H1 (cell line): Measurements from ENCODE around the gene OR6N1. TPM values are rescaled to one million over a fixed set of nuclear protein-coding genes. Genes with fewer than 3 reads are reported as not detected.

ENCODE experiments used
- CTCF ChIA-PET: fragments of 300-600 bp; sonication (Branson Sonifier 250); formaldehyde crosslinking; loops from one replicate; lab custom pipeline; 2021; ENCODE audit not compliant: partially characterized antibody; lab: Charles Lee
- POLR2A ChIA-PET: fragments of 300-600 bp; sonication (Branson Sonifier 250); formaldehyde crosslinking; loops from one replicate; lab custom pipeline; 2021; ENCODE audit warnings: inconsistent platforms; ENCODE audit not compliant: partially characterized antibody; lab: Charles Lee
- DNase-seq, 2 experiments: peaks; one replicate each; pipeline versions ENCODE4 v3.0.0 to v3.0.0-alpha.2; 2010 to 2022; ENCODE audit warnings: low spot score in 2 of 2, low read depth in 1 of 2, mixed read lengths in 1 of 2
- FAIRE-seq: peaks from 2 replicates; lab custom pipeline; 2011; peaks lifted over from hg19 to GRCh38; lab: Jason Lieb, UNC
- H2AFZ ChIP-seq: 2 replicates; pipeline ENCODE4 v1.8.1; 2012; ENCODE audit warnings: low read length, inconsistent platforms
- H2AK5ac ChIP-seq: 2 replicates; pipeline ENCODE4 v1.6.1; 2013; ENCODE audit warnings: low read depth, low read length
- H2BK120ac ChIP-seq: replicated peaks from 2 replicates; pipeline ENCODE3; 2013; ENCODE audit warnings: low read depth, low read length, inconsistent platforms
- H2BK12ac ChIP-seq: 2 replicates; pipeline ENCODE4 v1.6.1; 2013; ENCODE audit warnings: low read depth, low read length
- H2BK15ac ChIP-seq: 2 replicates; pipeline ENCODE4 v1.6.1; 2013; ENCODE audit warnings: low read length
- H2BK20ac ChIP-seq: 2 replicates; pipeline ENCODE4 v1.6.1; 2013; ENCODE audit warnings: low read length
- H2BK5ac ChIP-seq: 2 replicates; pipeline ENCODE4 v1.6.1; 2013; ENCODE audit warnings: low read depth, low read length
- H3K14ac ChIP-seq: 2 replicates; pipeline ENCODE4 v1.6.1; 2013; ENCODE audit warnings: inconsistent platforms; ENCODE audit not compliant: insufficient read length
- H3K18ac ChIP-seq: 2 replicates; pipeline ENCODE4 v1.6.1; 2013; ENCODE audit warnings: low read length; ENCODE audit errors: extremely low read depth
- H3K23ac ChIP-seq: 2 replicates; pipeline ENCODE4 v1.6.1; 2013; ENCODE audit warnings: inconsistent platforms; ENCODE audit not compliant: insufficient read length
- H3K23me2 ChIP-seq: 2 replicates; pipeline ENCODE4 v1.6.1; 2013; ENCODE audit warnings: low read depth, low read length
- H3K27ac ChIP-seq: 2 replicates; pipeline ENCODE4 v1.6.1; 2011; ENCODE audit warnings: low read depth, low read length, inconsistent platforms
- H3K27me3 ChIP-seq, 4 experiments: replicated peaks in 1 of 4; 1 replicate in 1 of 4; 2 replicates in 3 of 4; pipeline versions ENCODE4 v1.6.1 to v1.8.1; 2011 to 2013; ENCODE audit warnings: low read length in 3 of 4, mild to moderate bottlenecking in 3 of 4, inconsistent platforms in 2 of 4, mixed read lengths in 2 of 4, moderate library complexity in 1 of 4; ENCODE audit not compliant: control insufficient read depth in 3 of 4, insufficient read depth in 3 of 4; ENCODE audit errors: extremely low read depth in 1 of 4
- H3K36me3 ChIP-seq, 4 experiments: 2 replicates each; pipeline versions ENCODE4 v1.6.1 to v1.8.1; 2011 to 2013; ENCODE audit warnings: mild to moderate bottlenecking in 4 of 4, low read length in 3 of 4, moderate library complexity in 2 of 4, control low read depth in 1 of 4, inconsistent platforms in 1 of 4; ENCODE audit not compliant: insufficient read depth in 4 of 4, control insufficient read depth in 2 of 4
- H3K4ac ChIP-seq: replicated peaks from 2 replicates; pipeline ENCODE3; 2013; ENCODE audit warnings: low read length, low read depth, mixed read lengths, inconsistent platforms; ENCODE audit not compliant: insufficient read length
- H3K4me1 ChIP-seq, 4 experiments: replicated peaks in 1 of 4; 1 replicate in 1 of 4; 2 replicates in 3 of 4; pipeline versions ENCODE4 v1.6.1 to v1.8.1; 2011 to 2013; ENCODE audit warnings: low read length in 3 of 4, inconsistent platforms in 2 of 4, mixed read lengths in 1 of 4; ENCODE audit not compliant: insufficient read depth in 4 of 4, control insufficient read depth in 3 of 4
- H3K4me2 ChIP-seq, 2 experiments: 2 replicates each; pipeline versions ENCODE4 v1.6.1 to v1.8.1; 2011 to 2013; ENCODE audit warnings: low read depth in 2 of 2, low read length in 2 of 2, control low read depth in 1 of 2, inconsistent platforms in 1 of 2, mild to moderate bottlenecking in 1 of 2; ENCODE audit not compliant: insufficient read depth in 1 of 2
- H3K4me3 ChIP-seq, 4 experiments: fragments of 200-600, 300-600 bp in 1 of 4; sonication (generic), shearing (Covaris generic), sonication (Bioruptor Twin) in 1 of 4; 2 replicates each; pipeline versions ENCODE4 v1.5.1 to v1.8.1; 2011 to 2016; ENCODE audit warnings: low read length in 4 of 4, low read depth in 3 of 4, control low read depth in 2 of 4, inconsistent platforms in 2 of 4, mild to moderate bottlenecking in 2 of 4, mixed read lengths in 1 of 4, moderate library complexity in 1 of 4; ENCODE audit not compliant: insufficient read depth in 2 of 4; ENCODE audit errors: extremely low read depth in 1 of 4
- H3K56ac ChIP-seq: replicated peaks from 2 replicates; pipeline ENCODE3; 2013; ENCODE audit warnings: low read depth, mild to moderate bottlenecking, mixed read lengths, low read length, inconsistent platforms; ENCODE audit not compliant: insufficient read length
- H3K79me1 ChIP-seq: 2 replicates; pipeline ENCODE4 v1.6.1; 2013; ENCODE audit warnings: low read depth, low read length, control low read depth
- H3K79me2 ChIP-seq, 2 experiments: 2 replicates each; pipeline versions ENCODE4 v1.6.1 to v1.8.1; 2012 to 2013; ENCODE audit warnings: low read length in 2 of 2, mild to moderate bottlenecking in 2 of 2, inconsistent platforms in 1 of 2; ENCODE audit not compliant: insufficient read depth in 2 of 2, control insufficient read depth in 1 of 2
- H3K9ac ChIP-seq, 4 experiments: replicated peaks in 1 of 4; 1 replicate in 1 of 4; 2 replicates in 3 of 4; pipeline versions ENCODE4 v1.6.1 to v1.8.1; 2011 to 2013; ENCODE audit warnings: low read depth in 3 of 4, low read length in 3 of 4, control low read depth in 2 of 4, mild to moderate bottlenecking in 2 of 4, moderate library complexity in 2 of 4, inconsistent platforms in 1 of 4; ENCODE audit errors: extremely low read depth in 1 of 4
- H3K9me3 ChIP-seq, 2 experiments: 2 replicates each; pipeline versions ENCODE4 v1.6.1 to v1.8.1; 2012 to 2013; ENCODE audit warnings: mild to moderate bottlenecking in 2 of 2, moderate library complexity in 2 of 2, control low read depth in 1 of 2, inconsistent platforms in 1 of 2, low read depth in 1 of 2, low read length in 1 of 2, mixed read lengths in 1 of 2; ENCODE audit not compliant: insufficient read depth in 2 of 2
- H4K20me1 ChIP-seq, 2 experiments: replicated peaks in 1 of 2; 2 replicates each; pipeline versions ENCODE3 to v1.8.1; 2011 to 2013; ENCODE audit warnings: inconsistent platforms in 2 of 2, low read length in 2 of 2, mild to moderate bottlenecking in 1 of 2; ENCODE audit not compliant: insufficient read depth in 2 of 2, control insufficient read depth in 1 of 2
- H4K5ac ChIP-seq: 2 replicates; pipeline ENCODE4 v1.6.1; 2013; ENCODE audit warnings: low read length, low read depth, mixed read lengths, inconsistent platforms; ENCODE audit not compliant: insufficient read length
- H4K8ac ChIP-seq: 2 replicates; pipeline ENCODE4 v1.8.0; 2013; ENCODE audit warnings: mild to moderate bottlenecking, moderate library complexity, low read length, inconsistent platforms; ENCODE audit not compliant: insufficient read depth; ENCODE audit errors: extremely low read depth
- H4K91ac ChIP-seq: replicated peaks from 2 replicates; pipeline ENCODE3; 2013; ENCODE audit warnings: low read length, mixed read lengths, inconsistent platforms; ENCODE audit not compliant: insufficient read length
- BCL11A ChIP-seq, 2 experiments: IDR thresholded peaks; one replicate each; pipeline ENCODE4 v1.6.1; 2011; ENCODE audit warnings: low read depth in 2 of 2, low read length in 2 of 2, mild to moderate bottlenecking in 2 of 2
- HDAC6 ChIP-seq: IDR thresholded peaks from one replicate; pipeline ENCODE4 v1.7.1; 2012; ENCODE audit warnings: low read depth, mild to moderate bottlenecking, inconsistent platforms, low read length, moderate library complexity
- POU5F1 ChIP-seq: IDR thresholded peaks from 2 replicates; pipeline ENCODE4 v1.6.1; 2011; ENCODE audit warnings: low read depth, mild to moderate bottlenecking, low read length, moderate library complexity
- WGBS, 2 experiments: shearing (Covaris generic) in 1 of 2; methylation state at CpG; one replicate each; pipeline versions ENCODE4 v1.1.6 to v1.1.7; 2013 to 2015; ENCODE audit warnings: low lambda C conversion rate in 2 of 2, mixed read lengths in 2 of 2, inconsistent platforms in 1 of 2, low coverage in 1 of 2, missing lambda C conversion rate in 1 of 2; ENCODE audit not compliant: insufficient replicate concordance in 2 of 2, insufficient coverage in 1 of 2, insufficient read length in 1 of 2; ENCODE audit errors: extremely low coverage in 1 of 2, missing lambda C conversion rate in 1 of 2; 5-methylcytosine and 5-hydroxymethylcytosine counted together
- polyA plus RNA-seq, 7 experiments: library from polyadenylated mRNA; depleted of rRNA in 3 of 7; stranded (reverse) in 5 of 7; unstranded in 2 of 7; fragments of >200 nt in 5 of 7; fragments of 200-250 nt in 2 of 7; gene quantifications; 1 replicate in 5 of 7; 2 replicates in 1 of 7; 4 replicates in 1 of 7; pipeline versions ENCODE4 v1.2.1 to v1.2.3, GENCODE V29; 2011 to 2013; ENCODE audit warnings: missing spikeins in 2 of 7, mixed read lengths in 2 of 7
- total RNA-seq: library from RNA; stranded (reverse); fragmentation: NEBNext Ultra II Directional; extraction: Animal tissue kit (Norgen Biotek cat#: 25700); gene quantifications from 2 replicates; pipeline ENCODE4 v1.2.1, GENCODE V29; 2021

OR6N1 gene
- total and polyA plus RNA-seq, 2 of the 8 experiments (the other 6 are each of a cell fraction or from before 2014, with no cell fraction given): not detected

DNA sequence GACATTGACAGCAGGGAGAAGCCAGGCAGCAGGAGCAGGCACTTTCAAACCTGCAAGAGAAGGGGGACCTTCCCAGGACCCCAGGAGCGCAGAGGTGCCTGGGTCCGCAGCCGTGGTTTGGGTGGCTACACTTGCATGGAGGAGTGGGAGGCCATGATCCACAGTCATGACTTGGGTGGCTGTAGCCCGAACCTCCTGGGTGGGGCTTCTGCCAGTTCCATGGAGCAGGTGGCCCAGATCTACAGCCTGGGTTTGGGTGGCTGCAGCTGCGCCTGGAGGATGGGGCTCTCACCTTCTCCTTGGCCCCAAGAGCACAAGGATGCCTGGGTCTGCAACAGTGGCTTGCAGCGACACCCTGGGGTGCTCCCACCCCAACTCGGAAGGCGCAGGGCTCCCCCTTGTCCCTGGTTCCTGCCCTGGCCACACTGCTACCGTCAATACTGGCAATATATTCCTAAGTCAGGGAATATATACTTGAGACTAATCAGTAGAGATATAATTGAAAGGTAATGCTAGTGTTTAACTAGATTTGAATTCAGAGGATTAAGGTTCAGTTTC, 19.8 kb downstream of the OR6N1 start:
- Histone ChIP-seq H2BK120ac (no peak overlapping the region), H3K23me2 (no peaks in the 10 kb centered on the region), H3K79me2 (no peaks in the 10 kb centered on the region), H2BK5ac (no peak overlapping the region), H3K14ac (no peak overlapping the region), H3K9ac (no peak overlapping the region), H3K4ac (no peak overlapping the region), H2AFZ (0 out of 2 replicates have a peak overlapping the region, but pooled peaks have one; percentile 22), H4K8ac (no peak overlapping the region), H3K18ac (no peak overlapping the region), H3K9me3 (no peaks in the 10 kb centered on the region), H2BK12ac (no peak overlapping the region), H2BK20ac (no peak overlapping the region), H3K4me3 (no peak overlapping the region), H3K56ac (no peak overlapping the region), H4K5ac (no peak overlapping the region), H3K27ac (no peak overlapping the region), H3K27me3 (no peaks in the 10 kb centered on the region), H3K79me1 (no peaks in the 10 kb centered on the region), H3K36me3 (no peaks in the 10 kb centered on the region), H3K4me1 (no peaks in the 10 kb centered on the region), H4K20me1 (no peaks in the 10 kb centered on the region), H4K91ac (no peak overlapping the region), H2BK15ac (no peak overlapping the region), H3K4me2 (no peak overlapping the region), H3K23ac (no peak overlapping the region), H2AK5ac (no peak overlapping the region)
- POLR2A ChIA-PET: no interaction called here
- CTCF ChIA-PET: no interaction called here
- no peak for DNase-seq
- FAIRE-seq: no peak
- WGBS, 2 experiments: 87% methylated on average over 9 of the region's 9 CpGs; no CpG with 5 or more reads in 1 of the 2 experiments
- TF ChIP-seq POU5F1 (no peak), HDAC6 (no peak), BCL11A (IDR thresholded peaks at IDR 0.05; ENCODE audit: low read depth in 2 of 2, low read length in 2 of 2) (no peak)
